GM19397 (cell line): ENCODE results near the gene PGAP6.
"Not testable (repeated sequence)": the region's sequence is repeated elsewhere in the genome, so short reads cannot be mapped to it uniquely, and the experiment has no call there.

ENCODE experiments used
- ATAC-seq: cut with Tn5 transposase; IDR thresholded peaks from one replicate; pipeline ENCODE4 v1.9.1; 2021; ENCODE audit warnings: mild to moderate bottlenecking, moderate library complexity; ENCODE audit not compliant: unreplicated experiment

Gene PGAP6

DNA sequence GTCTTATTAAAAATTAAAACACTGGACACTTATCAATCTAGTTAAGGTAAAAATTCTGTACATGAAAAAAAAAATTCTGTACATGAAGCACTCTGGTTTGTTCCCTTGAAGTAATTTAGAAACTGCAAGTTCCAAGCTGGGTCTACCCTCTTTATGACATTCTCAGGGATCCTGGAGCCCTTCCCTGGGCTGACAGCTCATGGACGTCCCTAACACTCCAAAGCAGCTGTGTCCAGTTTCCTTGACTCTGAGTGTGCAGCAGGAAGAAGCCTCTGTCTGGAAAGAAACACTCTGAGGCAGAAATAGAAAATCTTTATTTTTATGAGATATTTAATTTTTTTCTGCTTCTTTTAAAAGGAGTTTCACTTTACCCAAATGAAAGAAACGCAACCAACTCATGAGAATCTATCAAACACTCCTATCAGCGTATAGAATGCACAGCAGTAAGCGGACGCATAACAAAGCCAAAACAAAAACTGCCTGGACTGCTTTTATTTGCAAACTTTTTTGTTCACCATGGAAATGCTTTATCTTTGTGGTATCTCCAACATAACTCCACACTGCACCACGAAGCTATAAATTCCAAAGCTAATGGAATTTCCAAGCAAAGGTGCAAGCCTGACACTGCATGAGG, 50.5 kb downstream of the PGAP6 start:
- ATAC-seq: not testable (repeated sequence)

DNA sequence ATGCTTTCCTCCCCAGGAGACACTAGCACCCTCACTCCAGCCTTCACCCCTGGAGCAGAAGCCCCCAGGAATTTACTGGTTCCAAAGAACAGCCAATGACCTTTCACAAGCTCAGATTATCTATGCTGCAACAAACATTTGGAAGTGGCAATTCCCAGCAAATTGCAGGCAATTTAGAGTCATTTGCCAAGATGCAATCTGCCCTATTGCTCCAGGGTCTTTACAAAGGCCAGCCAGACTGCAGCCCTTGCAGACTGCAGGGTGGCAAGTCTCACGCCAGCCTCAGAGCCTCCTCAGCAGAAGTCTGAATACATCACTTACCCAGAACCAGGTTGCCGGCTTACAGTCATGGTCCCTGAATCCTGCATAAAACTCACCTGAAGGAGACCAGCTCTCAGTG, 51.0 kb downstream of the PGAP6 start:
- no peak for ATAC-seq

DNA sequence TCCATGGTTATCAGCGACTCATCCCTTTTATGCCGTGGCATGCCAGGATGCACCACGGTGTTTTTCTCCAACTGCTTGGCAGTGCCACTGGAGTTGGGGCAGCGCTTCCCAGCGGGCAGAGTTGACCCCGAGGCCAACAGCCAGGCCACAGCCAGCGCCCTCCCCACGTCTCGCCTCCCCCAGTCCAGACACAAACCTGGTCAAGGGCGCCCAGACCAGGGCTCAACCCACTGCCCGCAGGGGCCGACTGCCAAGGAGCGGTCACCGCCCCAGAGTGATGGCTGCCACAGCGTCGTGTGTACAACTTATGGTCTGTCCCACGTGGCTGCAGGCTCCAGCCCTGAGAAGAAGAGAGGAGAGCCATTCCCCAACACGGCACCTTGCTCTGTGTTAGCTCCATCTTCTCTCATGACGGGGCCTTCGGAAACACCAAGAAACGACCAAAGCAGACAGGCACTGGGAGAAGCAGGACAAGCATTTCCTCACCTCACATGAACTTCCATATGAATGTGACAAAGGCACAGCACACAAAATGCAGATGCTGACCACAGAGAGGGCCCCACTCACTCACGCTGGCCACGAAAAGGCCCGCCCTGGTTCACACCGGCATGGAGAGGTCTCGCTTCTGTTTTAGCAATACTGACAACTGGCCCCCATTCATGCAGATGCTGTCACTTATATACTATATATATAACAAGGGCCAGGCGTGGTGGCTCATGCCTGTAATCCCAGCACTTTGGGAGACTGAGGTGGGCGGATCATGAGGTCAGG, 56.2 kb downstream of the PGAP6 start:
- no peak for ATAC-seq

DNA sequence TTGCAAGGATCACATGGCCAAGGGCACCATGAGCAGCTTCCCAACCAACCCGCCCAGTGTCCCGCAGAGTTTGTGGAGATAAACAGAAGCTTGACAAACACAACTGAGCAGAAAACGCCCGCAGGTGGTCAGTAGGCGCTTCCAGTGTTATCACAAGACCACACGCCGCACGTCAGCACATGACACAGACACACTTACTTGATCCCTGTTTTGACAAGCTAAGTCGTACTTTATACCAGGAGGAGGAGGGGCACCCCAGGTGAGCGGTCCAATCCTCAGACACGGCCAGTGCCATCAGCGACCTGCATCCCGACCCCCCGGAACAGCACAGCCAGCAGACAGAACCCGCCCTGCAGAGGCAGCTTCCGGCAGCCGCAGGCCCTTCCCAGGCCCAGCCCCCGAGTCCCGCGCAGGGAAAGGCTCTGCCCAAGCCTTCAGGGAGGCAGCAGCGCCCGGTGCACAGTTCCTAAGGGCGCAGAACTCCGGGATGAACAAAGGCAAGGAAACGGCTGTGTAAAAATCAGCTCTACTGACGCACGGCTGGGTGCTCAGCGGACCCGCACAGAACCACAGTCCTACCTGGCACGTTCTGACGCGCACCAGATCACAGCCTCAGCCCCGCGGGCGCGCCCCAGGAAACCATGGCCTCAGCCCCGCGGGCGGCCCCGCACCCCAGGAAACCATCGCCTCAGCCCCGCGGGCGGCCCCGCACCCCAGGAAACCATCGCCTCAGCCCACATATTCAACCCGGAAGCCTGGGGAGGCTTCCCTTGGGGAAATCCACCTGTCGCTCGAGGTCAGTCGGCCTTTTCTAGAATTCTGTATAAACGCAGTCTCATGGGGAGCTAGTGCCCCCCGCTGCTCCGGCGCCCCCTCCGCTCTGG, 57.1 kb downstream of the PGAP6 start:
- peak; percentile 57 for ATAC-seq

DNA sequence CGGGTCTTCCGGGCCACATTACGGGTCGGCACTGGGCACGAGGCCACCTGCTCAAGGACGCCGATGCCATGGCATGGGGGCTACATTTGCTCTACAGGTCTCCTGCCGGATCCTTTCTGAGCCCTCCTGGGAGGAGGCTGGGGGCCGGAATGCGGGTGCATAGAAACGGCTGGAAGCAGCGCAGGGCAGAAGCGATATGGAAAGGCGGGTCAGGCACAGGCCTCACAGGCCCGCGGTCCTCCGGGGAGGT, 57.7 kb downstream of the PGAP6 start:
- no peak for ATAC-seq

DNA sequence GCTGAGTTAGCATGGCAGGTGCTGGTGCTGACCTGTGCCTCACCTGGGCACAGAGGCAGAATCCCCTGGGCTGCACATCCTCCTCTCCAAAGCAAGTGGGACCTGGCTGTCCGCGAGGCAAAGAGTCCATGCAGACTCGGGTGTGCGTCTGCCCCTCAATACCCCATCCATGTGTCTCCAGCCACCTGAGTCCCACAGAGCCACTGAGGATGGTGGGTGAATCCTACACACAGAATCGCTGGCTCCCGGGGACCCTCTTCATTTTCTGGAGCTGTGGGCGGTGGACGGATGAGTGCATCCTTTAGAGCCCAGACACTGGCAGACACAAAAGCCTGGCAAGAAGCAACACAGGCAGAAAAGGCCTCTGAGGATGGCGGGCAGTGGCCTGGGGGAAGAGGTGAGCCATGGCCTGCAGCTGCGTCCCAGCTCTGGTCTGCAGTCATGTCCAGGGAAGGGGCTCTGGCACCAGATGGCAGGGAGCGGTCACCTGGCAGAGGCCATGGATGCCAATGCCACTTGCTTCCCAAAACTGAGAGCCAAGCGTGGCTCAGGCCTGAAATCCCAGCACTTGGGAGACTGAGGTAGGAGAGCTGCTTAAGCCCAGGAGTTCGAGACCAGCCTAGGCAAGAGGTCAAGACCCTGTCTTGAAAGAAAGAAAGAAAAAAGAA, 59.2 kb downstream of the PGAP6 start:
- no peak for ATAC-seq

DNA sequence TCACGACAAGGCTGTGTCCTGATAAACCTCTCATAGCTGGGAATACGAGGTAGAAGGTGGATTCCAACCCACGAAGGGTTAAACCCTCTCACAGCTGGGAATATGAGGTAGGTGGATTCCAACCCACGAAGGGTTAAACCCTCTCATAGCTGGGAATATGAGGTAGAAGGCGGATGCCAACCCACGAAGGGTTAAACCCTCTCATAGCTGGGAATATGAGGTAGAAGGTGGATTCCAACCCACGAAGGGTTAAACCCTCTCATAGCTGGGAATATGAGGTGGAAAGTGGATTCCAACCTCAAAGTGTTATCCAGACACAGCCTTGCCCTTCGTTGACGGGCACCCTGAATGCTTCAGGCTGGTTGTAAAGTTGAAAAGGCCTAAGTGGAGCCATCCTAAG, 60.2 kb downstream of the PGAP6 start:
- no peak for ATAC-seq
